CD4-positive, CD25-positive, alpha-beta regulatory T cell (primary cell): ENCODE data around the gene ANKRD11. TPM values are rescaled to one million over a fixed set of nuclear protein-coding genes. Genes with fewer than 3 reads are reported as not detected.

Experiments
- ATAC-seq, 2 donors: fragments of 150-1000 bp; cut with Tn5 transposase; one replicate each; pipeline ENCODE4 v1.10.0; 2021; ENCODE audit warnings: low read depth in 2 of 2, moderate number of reproducible peaks in 2 of 2, moderate library complexity in 1 of 2
- DNase-seq, 3 donors: peaks; one replicate each; pipeline versions ENCODE4 v3.0.0 to v3.0.0-alpha.2; 2012 to 2022; ENCODE audit warnings: mixed read lengths in 1 of 3
- H3K27ac ChIP-seq: one replicate; pipeline ENCODE4 v1.7.0; 2013; ENCODE audit warnings: mild to moderate bottlenecking, low read length; ENCODE audit not compliant: insufficient read depth, poor library complexity, severe bottlenecking
- H3K27me3 ChIP-seq: one replicate; pipeline ENCODE4 v1.7.0; 2013; ENCODE audit warnings: low read length; ENCODE audit not compliant: control insufficient read depth, insufficient read depth
- H3K36me3 ChIP-seq: one replicate; pipeline ENCODE4 v1.7.0; 2013; ENCODE audit warnings: mild to moderate bottlenecking, low read length, moderate library complexity; ENCODE audit not compliant: control insufficient read depth, insufficient read depth
- H3K4me1 ChIP-seq: 2 replicates; pipeline ENCODE4 v1.7.0; 2013; ENCODE audit warnings: mild to moderate bottlenecking, low read length; ENCODE audit not compliant: insufficient read depth, control insufficient read depth, poor library complexity, severe bottlenecking
- H3K4me3 ChIP-seq: one replicate; pipeline ENCODE4 v1.7.0; 2013; ENCODE audit warnings: low read depth, mild to moderate bottlenecking, low read length, moderate library complexity
- H3K9me3 ChIP-seq, 2 experiments: 1 replicate in 1 of 2; 2 replicates in 1 of 2; pipeline ENCODE4 v1.7.0; 2013; ENCODE audit warnings: low read length in 2 of 2, mild to moderate bottlenecking in 1 of 2, moderate library complexity in 1 of 2; ENCODE audit not compliant: control insufficient read depth in 2 of 2
- H3K27ac Mint-ChIP-seq, 3 donors: one replicate each; pipeline ENCODE4 v1.8.0; 2020 to 2022; ENCODE audit warnings: mild to moderate bottlenecking in 3 of 3, mixed read lengths in 3 of 3, moderate library complexity in 2 of 3
- H3K27me3 Mint-ChIP-seq: one replicate; pipeline ENCODE4 v1.8.0; 2022; ENCODE audit warnings: mild to moderate bottlenecking, mixed read lengths
- H3K36me3 Mint-ChIP-seq: one replicate; pipeline ENCODE4 v1.8.0; 2020; ENCODE audit warnings: mixed read lengths
- H3K4me1 Mint-ChIP-seq, 4 donors: one replicate each; pipeline ENCODE4 v1.8.0; 2020 to 2022; ENCODE audit warnings: mixed read lengths in 4 of 4, mild to moderate bottlenecking in 1 of 4
- H3K4me3 Mint-ChIP-seq, 4 donors: one replicate each; pipeline ENCODE4 v1.8.0; 2020 to 2022; ENCODE audit warnings: mild to moderate bottlenecking in 4 of 4, mixed read lengths in 4 of 4, moderate library complexity in 3 of 4
- H3K9me3 Mint-ChIP-seq, 7 donors: one replicate each; pipeline ENCODE4 v1.8.0; 2020 to 2022; ENCODE audit warnings: mixed read lengths in 7 of 7, mild to moderate bottlenecking in 3 of 7, moderate library complexity in 2 of 7
- polyA plus RNA-seq, 4 donors: library from polyadenylated mRNA; unstranded; fragments of 300-500 nt; fragmentation: Illumina TruSeq; gene quantifications; one replicate each; pipeline ENCODE4 v1.2.3, GENCODE V29; 2021
- total RNA-seq: library from RNA; stranded (reverse); gene quantifications from one replicate; pipeline ENCODE4 v1.2.3, GENCODE V29; 2022

ANKRD11 gene
- total and polyA plus RNA-seq, 5 donors from 2014 or later = 8.7 to 323 (median 18.6) TPM

- Mint-ChIP-seq H3K27me3 (no peaks in the 10 kb centered on the region), H3K4me1 (peaks cover 5 to 21% (median 9%) of the 10 kb centered on the region in 4 donors), H3K9me3 (no peaks in the 10 kb centered on the region), H3K36me3 (peaks cover 30% of the 10 kb centered on the region), H3K27ac (no peak overlapping the region), H3K4me3 (no peak overlapping the region)
- H3K4me1 ChIP-seq = peaks cover 10% of the 10 kb centered on the region
- no peaks in the 10 kb centered on the region for H3K9me3 ChIP-seq
- no peaks in the 10 kb centered on the region for H3K27me3 ChIP-seq
- H3K4me3 ChIP-seq = no peak overlapping the region
- peaks cover 73% of the 10 kb centered on the region for H3K36me3 ChIP-seq
- ATAC-seq (no peak), DNase-seq (no peak)
- no peak overlapping the region for H3K27ac ChIP-seq
Observed at GRCh38 chr16:89530401-89531381, 40.3 kb upstream of the ANKRD11 start.

DNA sequence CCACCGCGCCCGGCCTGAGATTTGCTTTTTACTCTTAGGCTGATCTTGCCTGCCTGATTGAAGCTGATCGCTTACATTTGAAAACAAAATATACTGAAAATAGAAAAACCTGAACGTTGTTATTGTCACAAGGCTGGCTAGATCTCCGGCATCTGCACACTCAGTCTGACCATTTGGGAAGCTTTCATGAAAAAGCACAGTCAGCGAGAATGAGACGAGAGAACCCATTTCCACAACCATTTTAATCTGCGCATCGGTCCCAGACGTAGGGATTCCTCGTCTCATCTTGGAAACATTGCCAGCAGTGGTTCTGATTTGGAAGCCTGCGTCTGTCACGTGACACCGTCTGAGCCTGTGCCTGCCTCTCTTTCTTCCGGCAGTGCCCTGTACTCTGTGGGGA is 38.7 kb upstream of the ANKRD11 start:
- H3K9me3 ChIP-seq = no peaks in the 10 kb centered on the region
- Mint-ChIP-seq H3K36me3 (peaks cover 25% of the 10 kb centered on the region), H3K4me1 (peaks cover 1 to 8% (median 2%) of the 10 kb centered on the region in 4 donors), H3K9me3 (no peaks in the 10 kb centered on the region), H3K27me3 (no peaks in the 10 kb centered on the region), H3K4me3 (no peak overlapping the region), H3K27ac (no peak overlapping the region)
- no peak overlapping the region for H3K4me3 ChIP-seq
- H3K36me3 ChIP-seq = peaks cover 73% of the 10 kb centered on the region
- H3K4me1 ChIP-seq = peaks cover 1% of the 10 kb centered on the region
- no peaks in the 10 kb centered on the region for H3K27me3 ChIP-seq
- DNase-seq (no peak), ATAC-seq (no peak)
- no peak overlapping the region for H3K27ac ChIP-seq

DNA sequence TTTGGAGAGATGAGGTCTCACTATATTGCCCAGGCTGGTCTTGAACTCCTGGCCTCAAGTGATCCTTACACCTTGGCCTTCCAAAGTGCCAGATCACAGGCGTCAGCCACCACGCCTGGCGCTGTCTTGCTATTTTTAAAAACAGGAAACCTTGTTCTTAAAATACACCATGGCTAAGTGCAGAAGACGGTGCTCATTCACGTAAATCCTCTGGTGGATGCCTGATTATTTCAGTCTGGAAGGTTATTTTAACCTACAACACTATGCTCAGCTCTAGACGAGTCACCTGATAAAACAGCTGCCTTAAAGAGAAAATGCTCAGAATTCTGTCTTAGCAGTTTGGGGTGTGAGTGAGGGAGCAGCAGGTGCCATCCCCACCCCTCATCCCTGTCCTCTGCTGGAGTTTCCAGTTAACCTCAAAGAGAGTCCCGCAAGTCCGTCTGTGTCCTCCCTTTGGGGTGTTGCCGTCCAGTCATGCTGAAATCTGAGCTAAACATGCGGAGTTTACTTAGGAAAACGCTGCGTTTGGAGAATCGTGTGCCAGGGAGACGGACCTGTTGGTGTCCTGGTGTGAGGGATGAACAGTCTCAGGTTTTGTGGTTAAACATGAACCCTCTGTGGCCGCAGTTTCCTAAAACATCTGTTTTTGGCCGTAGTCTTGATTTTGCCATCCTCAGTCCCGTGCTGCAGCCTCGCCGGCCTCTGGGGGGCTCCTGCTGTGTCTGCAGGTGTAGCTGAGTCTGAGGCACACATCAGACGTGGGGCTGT is 35.0 kb upstream of the ANKRD11 start:
- H3K27ac ChIP-seq = no peak overlapping the region
- Mint-ChIP-seq H3K4me1 (peaks cover 0 to 2% (median 0%) of the 10 kb centered on the region in 4 donors), H3K27me3 (no peaks in the 10 kb centered on the region), H3K4me3 (no peak overlapping the region), H3K27ac (no peak overlapping the region), H3K36me3 (peaks cover 23% of the 10 kb centered on the region), H3K9me3 (no peaks in the 10 kb centered on the region)
- ATAC-seq = no peak
- no peak overlapping the region for H3K4me3 ChIP-seq
- H3K9me3 ChIP-seq = no peaks in the 10 kb centered on the region
- peaks cover 73% of the 10 kb centered on the region for H3K36me3 ChIP-seq
- no peaks in the 10 kb centered on the region for H3K27me3 ChIP-seq
- H3K4me1 ChIP-seq = no peaks in the 10 kb centered on the region
- no peak for DNase-seq

DNA sequence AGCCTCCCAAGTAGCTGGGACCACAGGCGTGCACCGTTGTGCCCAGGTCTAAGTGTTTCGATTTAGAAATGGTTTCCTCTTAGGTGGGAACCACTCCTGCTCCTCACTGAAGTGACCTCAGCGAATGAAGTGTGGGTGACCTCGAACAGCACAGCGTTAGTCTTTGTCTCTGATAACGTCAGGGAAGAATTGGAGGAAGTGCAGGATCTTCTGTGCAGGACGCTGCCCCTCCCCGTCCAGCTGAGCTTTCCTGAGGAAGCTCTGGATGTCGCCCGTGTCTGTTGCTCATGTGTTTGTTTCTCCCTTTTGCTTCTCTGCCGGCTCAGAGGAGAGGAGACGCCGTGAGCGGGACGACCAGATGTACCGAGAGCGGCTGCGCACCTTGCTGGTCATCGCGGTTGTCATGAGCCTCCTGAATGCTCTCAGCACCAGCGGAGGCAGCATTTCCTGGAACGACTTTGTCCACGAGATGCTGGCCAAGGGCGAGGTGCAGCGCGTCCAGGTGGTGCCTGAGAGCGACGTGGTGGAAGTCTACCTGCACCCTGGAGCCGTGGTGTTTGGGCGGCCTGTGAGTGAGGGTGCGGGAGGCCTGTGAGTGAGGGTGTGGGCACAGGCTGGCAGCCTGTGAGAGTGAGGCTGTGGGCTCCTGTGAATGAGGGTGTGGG is 33.5 kb upstream of the ANKRD11 start:
- Mint-ChIP-seq H3K4me1 (peaks cover 0 to 6% (median 0%) of the 10 kb centered on the region in 4 donors), H3K27me3 (no peaks in the 10 kb centered on the region), H3K4me3 (no peak overlapping the region)

GRCh38 chr16:89522287-89522686 is 31.9 kb upstream of the ANKRD11 start:
- Mint-ChIP-seq H3K9me3 (no peaks in the 10 kb centered on the region), H3K4me1 (peaks cover 0 to 12% (median under 1%) of the 10 kb centered on the region in 4 donors), H3K27me3 (no peaks in the 10 kb centered on the region), H3K36me3 (peaks cover 33% of the 10 kb centered on the region), H3K4me3 (no peak overlapping the region), H3K27ac (no peak overlapping the region)
- DNase-seq (no peak), ATAC-seq (no peak)
- Histone ChIP-seq H3K9me3 (no peaks in the 10 kb centered on the region), H3K4me3 (no peak overlapping the region), H3K4me1 (no peaks in the 10 kb centered on the region), H3K36me3 (peaks cover 73% of the 10 kb centered on the region), H3K27me3 (no peaks in the 10 kb centered on the region), H3K27ac (no peak overlapping the region)

More for the DNA sequence above, 33.5 kb upstream of the ANKRD11 start:
- Histone ChIP-seq H3K9me3 (no peaks in the 10 kb centered on the region), H3K36me3 (peaks cover 71% of the 10 kb centered on the region), H3K27ac (no peak overlapping the region), H3K27me3 (no peaks in the 10 kb centered on the region), H3K4me1 (no peaks in the 10 kb centered on the region), H3K4me3 (no peak overlapping the region)
- Mint-ChIP-seq H3K36me3 (peaks cover 23% of the 10 kb centered on the region), H3K27ac (peak overlapping the region in 1 of 3 donors; percentile 76), H3K9me3 (no peaks in the 10 kb centered on the region)
- ATAC-seq (no peak), DNase-seq (no peak)

DNA sequence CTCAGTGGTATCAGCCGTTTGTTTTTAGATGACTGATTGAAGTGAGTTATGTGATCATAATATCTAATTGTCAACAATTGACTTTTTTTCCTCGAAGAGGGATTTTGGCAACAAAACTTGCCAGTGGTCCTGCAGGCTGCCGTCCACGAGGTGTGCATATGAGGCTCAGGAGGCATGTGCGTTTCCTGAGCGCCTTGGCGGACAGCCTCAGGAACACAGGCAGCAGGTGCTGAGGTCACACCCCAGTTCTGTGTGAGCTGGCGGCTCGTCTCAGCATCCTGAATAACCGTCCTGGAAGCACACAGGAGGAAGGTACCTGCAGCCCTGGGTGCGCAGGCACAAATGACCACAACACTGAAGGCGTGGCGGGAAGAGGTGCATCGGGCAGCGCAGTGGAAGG is 29.5 kb upstream of the ANKRD11 start:
- H3K4me1 Mint-ChIP-seq = peaks cover 0 to 15% (median under 1%) of the 10 kb centered on the region in 4 donors
- no peak overlapping the region for H3K4me3 Mint-ChIP-seq
- no peaks in the 10 kb centered on the region for H3K9me3 Mint-ChIP-seq
- Histone ChIP-seq H3K27ac (no peak overlapping the region), H3K9me3 (no peaks in the 10 kb centered on the region), H3K27me3 (no peaks in the 10 kb centered on the region), H3K4me1 (no peaks in the 10 kb centered on the region), H3K4me3 (no peak overlapping the region), H3K36me3 (peaks cover 63% of the 10 kb centered on the region)
- H3K27ac Mint-ChIP-seq = no peak overlapping the region
- DNase-seq = no peak
- H3K27me3 Mint-ChIP-seq = no peaks in the 10 kb centered on the region
- peaks cover 31% of the 10 kb centered on the region for H3K36me3 Mint-ChIP-seq
- ATAC-seq = no peak

DNA sequence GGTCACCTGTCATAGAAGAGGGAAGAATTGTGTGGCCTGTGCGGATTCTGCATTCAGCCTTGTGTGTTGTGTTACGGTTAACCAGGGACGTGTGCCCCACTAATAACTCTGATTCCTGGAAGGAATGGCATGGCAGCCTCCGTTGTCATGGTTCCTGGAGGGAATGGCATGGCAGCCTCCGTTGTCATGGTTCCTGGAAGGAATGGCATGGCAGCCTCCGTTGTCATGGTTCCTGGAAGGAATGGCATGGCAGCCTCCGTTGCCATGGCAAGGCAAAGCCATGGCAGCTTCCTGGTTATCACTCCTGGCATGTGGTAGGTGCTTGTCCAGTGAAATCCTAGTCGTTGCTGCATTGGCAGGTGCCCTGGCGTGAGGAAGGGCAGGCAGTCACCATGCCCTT is 26.8 kb upstream of the ANKRD11 start:
- H3K36me3 ChIP-seq = peaks cover 56% of the 10 kb centered on the region
- Mint-ChIP-seq H3K4me3 (no peak overlapping the region), H3K27ac (no peak overlapping the region), H3K27me3 (no peaks in the 10 kb centered on the region), H3K4me1 (peaks cover 0 to 18% (median under 1%) of the 10 kb centered on the region in 4 donors), H3K9me3 (no peaks in the 10 kb centered on the region), H3K36me3 (peaks cover 32% of the 10 kb centered on the region)
- H3K4me3 ChIP-seq = no peak overlapping the region
- DNase-seq (no peak), ATAC-seq (no peak)
- no peaks in the 10 kb centered on the region for H3K27me3 ChIP-seq
- H3K4me1 ChIP-seq = no peaks in the 10 kb centered on the region
- H3K9me3 ChIP-seq = no peaks in the 10 kb centered on the region
- no peak overlapping the region for H3K27ac ChIP-seq
